Epithelial cell of prostate (primary cell): ENCODE measurements around the gene SGTA.
"Not testable (repeated sequence)": the region's sequence is repeated elsewhere in the genome, so short reads cannot be mapped to it uniquely, and the experiment has no call there.

Source experiments
- DNase-seq: peaks from one replicate; pipeline ENCODE4 v3.0.0-alpha.2; 2011; ENCODE audit warnings: low read depth, low spot score
- H3K27ac ChIP-seq: fragments of 450-650 bp; 2 replicates; pipeline ENCODE4 v1.5.1; 2017; ENCODE audit warnings: mild to moderate bottlenecking

The SGTA gene

DNA sequence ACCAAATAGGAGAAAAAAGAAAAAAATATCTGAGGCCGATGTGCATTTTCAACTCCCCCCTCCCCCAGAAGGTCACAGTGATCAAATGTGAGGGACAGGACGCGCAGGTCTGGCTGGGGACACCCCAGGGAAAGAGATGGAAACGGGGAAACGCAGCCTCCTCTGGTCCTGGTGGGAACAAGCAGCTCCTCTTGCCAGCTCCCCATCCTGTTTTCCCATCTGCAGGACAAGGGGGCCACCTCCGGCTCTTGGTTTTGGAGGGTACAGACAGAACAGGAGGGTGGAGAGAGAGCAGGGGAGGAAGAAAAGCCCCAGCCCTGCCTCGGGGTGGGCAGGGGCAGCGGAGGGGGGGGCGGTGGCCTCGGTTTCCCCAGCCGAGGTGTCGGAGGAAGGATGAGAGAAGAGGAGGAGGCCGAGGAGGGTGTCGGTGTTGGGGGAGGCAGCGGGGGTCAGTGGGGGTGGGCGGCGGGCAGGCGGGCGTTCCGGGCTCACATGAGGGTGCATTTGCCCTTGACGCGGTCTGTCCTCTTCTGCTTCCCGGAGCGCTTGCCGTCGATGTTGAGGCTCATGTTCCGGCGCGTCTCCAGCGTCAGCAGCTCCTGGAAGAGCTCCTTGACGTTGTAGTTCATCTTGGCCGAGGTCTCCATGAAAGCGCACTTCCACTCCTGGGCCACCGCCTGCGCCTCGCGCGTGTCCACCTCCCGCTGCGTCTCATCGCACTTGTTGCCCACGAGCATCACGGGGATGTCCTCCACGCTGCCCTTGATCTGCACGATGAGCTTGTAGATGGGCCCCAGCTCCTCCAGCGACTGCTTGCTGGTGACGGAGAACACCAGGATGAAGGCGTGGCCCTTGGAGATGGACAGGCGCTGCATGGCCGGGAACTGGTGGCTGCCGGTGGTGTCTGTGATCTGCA is 66.1 kb downstream of the SGTA start:
- H3K27ac ChIP-seq, result no peak overlapping the region
- DNase-seq, result no peak

DNA sequence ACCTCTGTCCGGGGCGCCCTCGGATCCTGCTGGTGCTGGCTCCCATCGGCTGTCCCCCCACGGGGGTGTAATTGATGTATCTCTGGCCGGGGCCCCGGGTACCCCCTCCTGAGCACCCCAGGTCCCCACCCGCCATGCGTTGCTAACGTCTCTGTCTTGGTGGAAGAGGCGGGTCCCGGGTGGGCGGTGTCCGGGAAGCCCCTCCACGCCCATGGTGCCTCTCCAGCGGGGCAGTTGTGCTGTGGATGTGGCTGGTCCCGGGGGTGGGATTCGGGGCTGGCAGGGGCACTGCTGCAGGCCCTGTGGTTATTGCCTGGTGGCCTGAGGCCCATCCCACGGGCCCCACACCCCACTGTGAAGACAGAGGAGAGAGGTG is 66.8 kb downstream of the SGTA start:
- DNase-seq, result no peak
- H3K27ac ChIP-seq, result no peak overlapping the region

DNA sequence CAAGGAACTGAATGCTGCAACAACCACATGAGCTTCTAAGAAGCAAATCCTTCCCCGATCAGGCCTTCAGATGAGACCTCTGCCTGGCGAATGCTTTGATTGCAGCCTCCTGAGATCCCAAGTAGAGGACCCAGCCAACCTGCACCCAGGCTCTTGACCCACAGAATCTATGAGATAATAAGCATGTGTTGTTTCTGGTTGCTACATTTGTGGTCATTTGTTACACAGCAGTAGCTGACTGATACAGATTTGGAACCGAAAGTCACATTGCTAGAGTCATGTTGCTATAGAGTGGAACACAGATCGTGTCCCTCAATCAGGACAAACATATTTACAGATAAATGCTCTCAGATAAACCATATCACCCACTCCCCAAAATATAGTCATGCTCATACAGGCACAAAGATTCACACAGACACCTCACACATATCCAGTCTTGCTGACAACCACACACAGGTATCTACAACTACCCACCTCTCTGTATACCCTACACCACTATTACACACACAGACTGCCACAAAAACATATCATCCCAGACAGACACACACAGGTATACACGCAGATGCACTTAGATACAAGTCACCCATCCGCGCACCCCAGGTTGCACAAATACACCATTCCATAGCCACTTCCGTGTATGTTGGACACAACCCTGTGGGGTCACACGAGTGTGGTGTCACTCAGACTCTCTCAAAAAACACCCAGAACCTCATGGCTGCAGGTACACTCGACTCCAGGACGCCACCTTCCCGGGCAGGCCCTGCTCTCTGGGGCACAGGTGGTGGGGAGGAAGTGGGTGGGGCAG is 67.4 kb downstream of the SGTA start:
- H3K27ac ChIP-seq, result no peak overlapping the region
- no peak for DNase-seq

DNA sequence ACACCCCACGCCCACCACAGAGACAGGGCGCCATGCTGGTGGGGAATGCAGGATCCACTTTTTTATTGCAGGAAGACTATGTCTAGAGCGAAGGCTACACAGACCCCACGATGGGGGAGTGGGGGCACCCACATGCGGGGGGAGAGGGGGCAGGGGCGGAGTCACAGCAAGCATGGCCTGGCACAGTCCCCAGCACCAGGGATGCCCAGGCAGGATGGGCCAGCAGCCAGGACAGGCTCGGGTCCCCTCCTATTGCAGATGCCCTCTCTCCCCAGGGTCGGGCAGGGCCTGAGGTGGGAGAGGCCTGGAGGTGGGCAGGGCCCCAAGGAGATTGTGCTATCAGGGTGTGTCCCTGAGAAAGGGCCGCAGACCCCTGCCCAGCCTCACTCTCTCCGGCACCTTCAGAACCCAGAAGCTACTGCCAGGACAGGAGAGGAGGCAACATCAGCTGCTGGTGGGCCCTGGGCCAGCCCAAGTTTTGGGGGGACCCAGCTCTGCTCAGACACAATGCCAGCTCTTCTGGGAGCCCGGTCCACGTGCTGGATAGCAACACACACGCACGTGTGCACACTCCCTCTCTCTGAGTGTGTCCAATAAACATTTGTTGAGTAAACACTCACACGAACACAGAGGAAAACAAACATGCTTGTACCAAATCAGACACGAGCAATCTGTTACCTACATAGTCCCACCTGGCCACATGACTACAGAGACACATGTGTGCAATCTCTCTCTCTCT is 68.4 kb downstream of the SGTA start:
- no peak for DNase-seq

DNA sequence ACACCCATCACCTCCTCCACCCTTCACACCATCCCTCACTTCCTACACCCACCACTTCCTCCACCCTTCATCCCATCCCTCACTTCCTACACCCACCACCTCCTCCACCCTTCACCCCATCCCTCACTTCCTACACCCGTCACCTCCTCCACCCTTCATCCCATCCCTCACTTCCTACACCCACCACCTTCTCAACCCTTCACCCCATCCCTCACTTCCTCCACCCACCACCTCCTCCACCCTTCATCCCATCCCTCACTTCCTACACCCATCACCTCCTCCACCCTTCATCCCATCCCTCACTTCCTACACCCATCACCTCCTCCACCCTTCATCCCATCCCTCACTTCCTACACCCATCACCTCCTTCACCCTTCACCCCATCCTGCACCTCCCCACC is 69.0 kb downstream of the SGTA start:
- H3K27ac ChIP-seq, DNase-seq: not testable (repeated sequence)

More for the DNA sequence above, 68.4 kb downstream of the SGTA start:
- H3K27ac ChIP-seq, result no peak overlapping the region

DNA sequence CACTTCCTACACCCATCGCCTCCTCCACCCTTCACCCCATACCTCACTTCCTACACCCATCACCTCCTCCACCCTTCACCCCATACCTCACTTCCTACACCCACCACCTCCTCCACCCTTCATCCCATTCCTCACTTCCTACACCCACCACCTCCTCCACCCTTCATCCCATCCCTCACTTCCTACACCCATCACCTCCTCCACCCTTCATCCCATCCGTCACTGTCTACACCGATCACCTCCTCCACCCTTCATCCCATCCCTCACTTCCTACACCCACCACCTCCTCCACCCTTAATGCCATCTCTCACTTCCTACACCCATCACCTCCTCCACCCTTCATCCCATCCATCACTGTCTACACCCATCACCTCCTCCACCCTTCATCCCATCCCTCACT is 69.9 kb downstream of the SGTA start:
- H3K27ac ChIP-seq, DNase-seq: not testable (repeated sequence)

DNA sequence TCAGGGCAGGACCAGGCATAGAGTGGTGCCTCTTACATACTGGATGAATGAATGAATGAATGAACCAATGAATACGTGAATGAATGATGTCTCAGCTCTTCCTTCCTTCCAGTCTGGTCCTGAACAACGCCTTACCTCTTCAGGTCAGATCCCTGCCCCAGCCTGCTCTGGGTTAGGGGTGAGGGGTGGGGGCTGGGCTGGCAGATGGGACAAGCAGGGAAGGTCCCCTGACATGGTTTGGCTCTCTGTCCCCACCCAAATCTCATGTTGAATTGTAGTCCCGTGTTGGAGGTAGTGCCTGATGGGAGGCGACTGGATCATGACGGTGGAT is 71.2 kb downstream of the SGTA start:
- no peak overlapping the region for H3K27ac ChIP-seq
- DNase-seq, result no peak

DNA sequence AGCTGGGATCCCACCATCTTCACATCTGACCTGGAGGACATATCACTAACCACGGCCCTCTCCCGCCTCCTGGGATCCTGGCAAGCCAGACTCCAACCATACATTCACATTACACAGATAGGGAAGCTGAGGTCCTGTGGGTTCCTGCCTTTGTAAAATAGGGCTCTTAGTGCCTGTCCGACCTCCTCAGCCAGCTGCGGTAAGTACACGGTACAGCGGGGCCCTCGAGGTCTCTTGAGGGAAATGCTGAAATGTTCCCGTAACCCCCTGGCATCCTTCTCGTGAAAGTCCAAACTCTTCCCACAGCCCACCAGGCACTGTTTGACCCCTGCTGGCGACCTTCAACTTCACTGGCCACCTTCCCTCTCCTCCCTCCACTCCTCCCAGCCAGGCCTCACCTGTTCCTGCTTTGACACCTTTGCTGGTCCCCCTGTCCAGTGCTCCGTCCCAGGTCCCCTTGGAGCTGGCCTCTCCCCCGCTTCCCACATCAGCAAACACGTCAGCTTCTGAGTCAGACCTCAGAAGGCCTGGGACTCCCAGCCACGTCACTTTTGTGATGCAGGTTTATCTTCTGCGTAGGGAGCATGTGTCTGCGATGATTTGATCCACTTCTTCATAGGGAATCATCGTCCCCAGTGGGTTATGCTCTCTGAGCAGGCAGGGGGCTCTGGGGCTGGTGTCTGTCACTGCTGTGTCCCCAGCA is 71.8 kb downstream of the SGTA start:
- no peak for DNase-seq
- no peak overlapping the region for H3K27ac ChIP-seq

DNA sequence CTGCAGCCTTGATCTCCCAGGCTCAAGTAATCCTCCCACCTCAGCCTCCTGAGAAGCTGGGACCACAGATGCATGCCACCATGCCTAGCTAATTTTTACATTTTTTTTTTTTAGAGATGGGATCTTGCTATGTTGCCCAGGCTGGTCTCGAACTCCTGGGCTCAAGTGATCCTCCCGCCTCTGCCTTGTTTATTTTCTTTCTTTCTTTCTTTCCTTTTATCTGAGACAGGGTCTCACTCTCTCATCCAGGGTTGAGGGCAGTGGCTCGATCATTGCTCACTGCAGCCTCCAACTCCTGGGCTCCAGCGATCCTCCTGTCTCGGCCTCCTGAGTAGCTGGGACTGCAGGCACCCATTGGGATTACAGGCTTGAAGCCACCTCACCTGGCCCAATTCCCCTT is 76.8 kb downstream of the SGTA start:
- no peak overlapping the region for H3K27ac ChIP-seq
- no peak for DNase-seq
